Hepatic stellate cell (primary cell): ENCODE results near the gene PTGES2.
A peak's percentile ranks its signal among the peaks of the same experiment; 100 is the strongest.
"Not testable (repeated sequence)": the region's sequence is repeated elsewhere in the genome, so short reads cannot be mapped to it uniquely, and the experiment has no call there.

ENCODE experiments used
- DNase-seq: peaks from one replicate; pipeline ENCODE4 v3.0.0; 2011; ENCODE audit warnings: low spot score

PTGES2 gene

DNA sequence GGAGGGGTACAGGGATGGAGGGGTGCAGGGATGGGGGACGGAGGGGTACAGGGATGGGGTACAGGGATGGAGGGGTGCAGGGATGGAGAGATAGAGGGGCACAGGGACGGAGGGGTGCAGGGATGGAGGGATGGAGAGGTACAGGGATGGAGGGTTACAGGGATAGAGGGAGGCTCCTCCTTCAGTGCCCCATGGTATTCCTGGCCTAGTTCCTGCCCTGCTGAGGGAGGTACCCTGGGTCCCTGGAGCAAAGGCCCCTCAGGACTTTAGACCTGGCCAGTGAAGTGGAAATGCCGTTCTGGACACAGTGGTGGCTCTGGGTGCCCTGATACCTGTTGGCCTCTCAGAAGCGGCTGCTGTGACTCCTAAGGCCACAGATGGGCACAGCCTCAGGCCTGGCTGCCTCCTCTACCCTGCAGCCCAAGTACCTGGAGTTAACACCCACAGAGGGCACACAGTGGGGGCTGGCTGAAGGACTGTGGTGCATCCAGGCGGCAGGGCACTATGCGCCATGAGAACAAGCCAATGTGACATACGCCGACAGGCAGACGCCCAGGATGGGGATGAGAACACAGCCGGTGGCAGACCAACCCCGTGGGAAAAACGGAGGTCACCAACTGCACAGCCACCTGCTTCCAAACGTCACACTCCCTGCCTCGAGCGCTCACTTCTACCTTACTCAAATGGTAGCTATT is 8.4 kb downstream of the PTGES2 start:
- no peak for DNase-seq

DNA sequence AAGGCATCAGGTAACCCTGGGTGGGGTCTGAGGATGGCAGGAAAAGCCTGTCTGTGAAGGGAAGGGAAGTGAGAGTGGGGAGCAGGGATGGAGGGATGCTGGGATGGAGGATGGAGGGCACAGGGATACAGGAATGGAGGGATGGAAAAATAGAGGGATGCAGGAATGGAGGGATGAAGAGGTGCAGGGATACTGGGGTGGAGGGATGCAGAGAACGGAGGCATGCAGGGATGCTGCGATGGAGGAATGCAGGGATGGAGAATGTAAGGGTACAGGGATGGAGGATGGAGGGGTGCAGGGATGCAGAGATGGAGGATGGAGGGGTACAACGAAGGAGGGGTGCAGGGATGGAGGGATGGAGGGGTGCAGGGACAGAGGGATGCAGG is 9.1 kb downstream of the PTGES2 start:
- DNase-seq: no peak

DNA sequence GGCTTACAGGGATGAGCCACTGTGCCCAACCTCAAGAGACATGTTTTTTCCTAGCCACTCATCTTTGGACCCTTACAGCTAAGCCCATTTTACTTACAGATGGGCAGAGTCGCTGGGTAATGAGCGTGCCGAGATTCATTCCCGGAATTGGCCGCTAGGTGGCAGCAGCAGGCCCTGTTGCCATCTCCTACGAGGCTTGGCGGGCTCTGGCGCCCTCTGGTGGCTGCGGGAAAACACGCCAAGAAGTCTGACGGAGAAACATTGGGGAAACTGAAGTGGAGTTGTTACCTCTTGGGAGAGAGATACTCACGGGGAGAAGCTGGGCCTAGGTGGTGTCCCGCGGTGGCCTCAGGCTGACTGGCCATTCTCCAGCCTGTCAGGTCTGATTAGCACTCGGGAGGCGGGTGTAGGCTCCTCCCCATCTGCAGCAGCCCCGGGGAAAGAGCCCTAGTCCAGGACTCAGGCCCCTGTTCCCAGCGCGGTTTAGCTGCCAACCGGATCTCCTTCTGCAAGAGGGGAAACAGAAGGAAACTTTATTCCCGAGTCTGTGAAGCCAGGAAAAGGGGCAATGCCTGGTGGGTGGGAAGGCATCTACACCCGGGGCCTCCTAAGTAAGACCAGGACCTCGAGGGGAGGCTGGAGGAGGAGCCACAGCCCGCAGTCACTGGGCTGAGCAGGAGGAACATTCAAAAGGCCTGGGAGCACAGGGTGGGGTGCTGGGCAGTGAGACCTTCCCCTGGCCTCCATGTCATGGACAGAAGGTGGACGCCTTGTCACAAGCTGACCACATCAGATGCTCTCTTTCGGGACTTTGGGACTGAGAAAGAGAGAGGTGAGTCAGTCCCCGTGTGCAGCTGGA is 9.7 kb downstream of the PTGES2 start:
- peak; percentile 87 for DNase-seq

DNA sequence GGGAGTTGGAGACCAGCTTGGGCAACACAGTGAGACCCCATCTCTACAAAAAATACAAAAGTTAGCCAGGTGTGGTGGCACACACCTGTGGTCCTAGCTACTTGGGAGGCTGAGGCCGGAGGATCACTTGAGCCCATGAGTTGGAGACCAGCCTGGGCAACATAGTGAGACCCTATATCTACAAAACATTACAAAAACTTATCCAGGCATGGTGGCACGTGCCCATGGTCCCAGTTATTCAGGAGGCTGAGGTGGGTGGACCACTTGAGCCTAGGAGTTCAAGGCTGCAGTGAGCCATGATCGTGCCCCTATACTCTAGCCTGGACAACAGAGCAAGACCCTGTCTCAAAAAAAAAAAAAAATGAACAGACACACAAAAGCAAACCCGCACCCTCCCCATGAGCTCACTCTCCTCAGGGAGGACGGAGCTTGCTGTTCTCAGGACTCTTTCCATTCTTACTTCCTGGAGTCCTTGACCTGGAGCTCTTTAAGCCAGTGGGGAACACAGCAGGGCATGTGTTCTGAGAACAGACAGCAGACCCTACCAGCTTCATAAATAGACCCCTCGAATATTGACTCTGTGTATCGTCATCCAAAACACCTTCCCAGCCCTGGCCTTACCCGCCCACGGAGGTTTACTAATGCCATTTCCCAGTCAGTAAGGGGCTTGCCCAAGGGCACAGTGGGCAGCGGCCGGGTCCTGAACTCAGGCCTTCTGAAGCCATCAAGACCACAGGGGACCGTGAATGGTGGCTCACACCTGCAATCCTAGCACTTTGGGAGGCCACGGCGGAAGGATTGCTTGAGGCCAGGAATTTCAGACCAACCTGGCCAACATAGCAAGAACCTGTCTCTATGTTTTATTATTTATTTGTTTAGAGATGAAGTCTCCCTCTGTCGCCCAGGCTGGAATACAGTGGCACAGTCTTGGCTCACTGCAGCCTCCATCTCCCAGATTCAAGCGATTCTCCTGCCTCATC is 11.1 kb downstream of the PTGES2 start:
- no peak for DNase-seq

DNA sequence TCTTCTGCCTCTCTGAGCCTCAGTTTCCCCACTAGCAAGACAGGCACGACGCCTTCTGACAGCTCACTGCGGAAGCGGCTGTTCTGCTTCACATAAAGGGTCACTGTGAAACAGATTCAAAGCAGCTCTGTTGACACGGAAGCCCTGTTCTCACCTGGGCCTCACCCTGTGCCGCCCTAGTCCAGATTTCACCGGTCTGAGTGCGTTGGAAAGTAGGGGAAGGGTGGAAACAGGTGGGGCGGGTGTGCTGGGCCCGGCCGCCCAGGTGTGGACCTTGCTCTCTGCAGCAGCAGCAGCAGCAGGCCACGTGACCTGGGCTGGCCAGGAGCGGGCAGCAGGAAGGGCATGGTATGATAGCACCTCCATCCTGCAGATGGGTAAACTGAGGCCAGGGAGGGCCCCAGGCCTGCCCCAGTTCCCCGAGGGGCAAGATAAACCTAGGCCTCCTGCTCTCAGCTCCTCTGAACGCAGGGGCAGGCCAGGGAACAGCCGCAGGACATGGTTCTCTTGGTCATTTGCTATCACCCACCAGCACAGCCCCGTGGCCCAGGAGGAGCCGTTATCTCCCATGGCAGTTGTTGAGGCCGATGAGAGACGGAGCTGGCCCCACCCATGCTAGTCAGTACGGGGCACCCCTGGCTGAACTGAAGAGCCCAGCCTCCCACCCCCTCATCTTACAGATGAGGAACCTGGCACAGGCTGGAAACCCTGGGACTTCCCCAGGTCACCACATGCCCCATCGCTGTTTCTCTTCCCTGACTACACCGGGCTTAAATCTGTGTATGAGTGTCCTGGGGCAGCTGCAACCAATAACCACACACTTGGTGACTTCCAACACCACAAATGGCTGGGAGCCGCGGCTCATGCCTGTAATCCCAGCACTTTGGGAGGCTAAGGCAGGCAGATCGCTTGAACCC is 12.1 kb downstream of the PTGES2 start:
- no peak for DNase-seq

DNA sequence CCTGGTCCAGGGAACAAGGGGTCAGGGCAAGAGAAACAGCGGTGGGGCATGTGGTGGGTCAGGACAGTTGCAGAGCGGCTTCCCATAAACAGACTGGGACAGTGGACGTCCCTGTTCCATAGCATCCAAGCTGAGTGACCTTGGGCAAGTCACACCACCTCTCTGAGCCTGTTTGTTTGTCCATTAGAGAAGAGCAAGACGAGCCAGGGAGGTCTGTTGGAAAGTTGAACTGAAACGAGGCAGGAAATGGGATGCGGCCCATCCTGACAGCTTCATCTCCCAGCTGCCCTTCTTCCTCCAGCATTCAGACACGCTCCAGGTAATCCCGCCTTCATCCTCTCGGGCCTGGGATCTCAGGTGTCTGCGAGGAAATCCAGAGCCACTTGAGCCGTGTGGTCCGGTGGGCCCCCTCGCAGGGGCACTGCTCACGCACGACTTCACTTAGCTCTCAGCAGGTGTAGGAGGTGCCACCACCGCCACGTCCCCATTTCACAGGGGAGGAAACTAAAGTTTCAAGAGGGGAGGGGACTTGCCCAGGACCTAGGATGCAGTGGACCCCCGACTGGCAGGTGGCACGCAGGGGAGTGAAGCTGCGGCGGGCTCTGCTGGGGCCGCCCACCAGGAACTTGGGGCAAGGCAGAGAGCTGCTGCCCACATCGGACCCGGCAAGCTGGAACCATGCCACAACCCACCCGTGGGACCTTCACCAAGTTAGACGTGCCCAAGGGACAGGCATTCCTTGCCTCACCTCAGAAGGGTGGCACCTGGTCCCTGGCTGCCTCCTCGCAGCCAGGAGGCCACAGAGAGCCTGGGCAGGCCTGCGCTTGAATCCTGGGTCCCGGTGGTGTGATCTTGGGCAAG is 13.0 kb downstream of the PTGES2 start:
- DNase-seq: no peak

DNA sequence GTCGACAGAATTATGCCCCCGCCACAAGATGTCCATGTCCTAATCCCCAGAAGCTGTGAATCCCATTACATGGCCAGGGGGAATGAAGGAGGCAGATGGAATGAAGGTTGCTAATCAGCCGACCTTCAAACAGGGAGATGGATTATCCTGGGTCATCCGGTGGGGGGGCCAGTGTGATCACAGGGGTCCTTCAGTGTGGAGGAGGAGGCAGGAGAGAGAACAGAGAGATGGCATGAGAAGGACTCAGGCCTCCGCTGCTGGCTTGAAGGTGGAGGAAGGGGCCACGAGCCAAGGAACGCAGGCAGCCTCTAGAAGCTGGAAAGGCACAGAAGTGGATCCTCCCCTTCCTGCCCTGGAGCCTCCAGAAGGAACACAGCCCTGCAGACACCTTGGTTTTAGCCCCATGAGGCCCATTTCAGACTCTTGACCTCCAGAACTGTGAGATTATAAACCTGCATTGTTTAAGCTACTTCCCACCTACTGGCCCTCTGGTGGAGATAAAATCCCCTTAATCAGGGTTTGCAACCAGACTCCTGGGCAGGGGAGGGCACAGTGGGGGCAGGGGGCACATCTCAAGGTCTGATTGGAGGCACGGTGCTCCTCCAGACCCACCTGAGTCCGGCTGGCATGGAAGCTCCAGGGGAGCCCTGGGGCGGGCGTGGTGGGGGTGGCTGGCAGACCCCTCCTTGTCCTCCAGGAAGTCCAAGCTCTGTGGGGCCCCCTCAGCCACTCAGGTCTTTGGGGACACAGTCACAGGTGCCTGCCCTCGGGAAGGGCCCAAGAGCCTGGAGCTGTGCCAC is 13.8 kb downstream of the PTGES2 start:
- DNase-seq: no peak

DNA sequence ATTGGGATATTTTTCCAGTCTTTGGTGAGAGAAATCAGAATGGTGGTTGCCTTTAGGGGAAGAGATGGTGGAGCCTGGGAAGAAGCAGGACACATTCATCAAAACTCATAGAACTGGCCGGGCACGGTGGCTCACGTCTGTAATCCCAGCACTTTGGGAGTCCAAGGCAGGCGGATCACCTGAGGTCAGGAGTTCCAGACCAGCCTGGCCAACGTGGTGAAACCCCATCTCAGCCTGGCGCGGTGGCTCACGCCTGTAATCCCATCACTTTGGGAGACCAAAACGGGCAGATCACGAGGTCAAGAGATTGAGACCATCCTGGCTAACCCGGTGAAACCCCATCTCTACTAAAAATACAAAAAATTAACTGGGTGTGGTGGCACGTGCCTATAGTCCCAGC is 15.8 kb downstream of the PTGES2 start:
- not testable (repeated sequence) for DNase-seq

DNA sequence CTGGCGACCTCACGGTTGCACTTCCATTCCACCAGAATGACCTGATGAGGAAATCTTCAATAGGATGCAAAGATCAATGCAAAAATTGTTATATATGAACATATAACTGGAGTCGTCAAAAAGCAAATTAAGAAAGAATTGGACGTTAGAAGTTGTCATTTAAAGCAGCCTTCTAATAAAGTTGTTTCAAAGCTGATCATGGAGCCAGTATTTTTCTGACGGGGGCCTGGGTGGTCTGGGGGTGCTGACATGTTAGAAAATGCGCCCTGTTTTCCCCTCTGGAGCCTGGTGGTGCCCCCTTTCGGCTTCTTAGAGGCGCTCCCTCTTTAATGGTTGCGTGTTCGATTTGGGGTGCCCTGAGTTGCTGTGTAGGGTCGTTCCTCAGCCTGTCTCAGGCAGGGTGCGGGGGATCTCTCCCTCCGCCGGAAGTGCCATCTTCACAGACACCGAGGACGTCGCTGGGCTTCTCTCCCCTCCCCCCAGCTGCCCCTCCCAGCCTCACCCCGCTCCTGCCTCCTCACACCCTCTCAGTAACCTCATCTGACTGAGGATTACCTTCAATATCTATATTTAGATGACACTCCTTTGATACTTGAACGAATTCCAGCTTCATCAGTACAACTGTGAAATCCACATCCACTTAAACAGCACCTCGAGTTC is 18.3 kb downstream of the PTGES2 start:
- DNase-seq: no peak

DNA sequence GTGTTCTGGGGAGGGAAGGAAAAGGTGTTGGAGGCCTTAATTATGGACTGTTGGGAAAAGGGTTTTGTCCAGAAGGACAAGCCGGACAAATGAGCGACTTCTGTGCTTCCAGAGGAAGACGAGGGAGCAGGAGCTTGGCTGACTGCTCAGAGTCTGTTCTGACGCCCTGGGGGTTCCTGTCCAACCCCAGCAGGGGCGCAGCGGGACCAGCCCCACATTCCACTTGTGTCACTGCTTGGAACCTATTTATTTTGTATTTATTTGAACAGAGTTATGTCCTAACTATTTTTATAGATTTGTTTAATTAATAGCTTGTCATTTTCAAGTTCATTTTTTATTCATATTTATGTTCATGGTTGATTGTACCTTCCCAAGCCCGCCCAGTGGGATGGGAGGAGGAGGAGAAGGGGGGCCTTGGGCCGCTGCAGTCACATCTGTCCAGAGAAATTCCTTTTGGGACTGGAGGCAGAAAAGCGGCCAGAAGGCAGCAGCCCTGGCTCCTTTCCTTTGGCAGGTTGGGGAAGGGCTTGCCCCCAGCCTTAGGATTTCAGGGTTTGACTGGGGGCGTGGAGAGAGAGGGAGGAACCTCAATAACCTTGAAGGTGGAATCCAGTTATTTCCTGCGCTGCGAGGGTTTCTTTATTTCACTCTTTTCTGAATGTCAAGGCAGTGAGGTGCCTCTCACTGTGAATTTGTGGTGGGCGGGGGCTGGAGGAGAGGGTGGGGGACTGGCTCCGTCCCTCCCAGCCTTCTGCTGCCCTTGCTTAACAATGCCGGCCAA is 19.1 kb downstream of the PTGES2 start:
- no peak for DNase-seq

DNA sequence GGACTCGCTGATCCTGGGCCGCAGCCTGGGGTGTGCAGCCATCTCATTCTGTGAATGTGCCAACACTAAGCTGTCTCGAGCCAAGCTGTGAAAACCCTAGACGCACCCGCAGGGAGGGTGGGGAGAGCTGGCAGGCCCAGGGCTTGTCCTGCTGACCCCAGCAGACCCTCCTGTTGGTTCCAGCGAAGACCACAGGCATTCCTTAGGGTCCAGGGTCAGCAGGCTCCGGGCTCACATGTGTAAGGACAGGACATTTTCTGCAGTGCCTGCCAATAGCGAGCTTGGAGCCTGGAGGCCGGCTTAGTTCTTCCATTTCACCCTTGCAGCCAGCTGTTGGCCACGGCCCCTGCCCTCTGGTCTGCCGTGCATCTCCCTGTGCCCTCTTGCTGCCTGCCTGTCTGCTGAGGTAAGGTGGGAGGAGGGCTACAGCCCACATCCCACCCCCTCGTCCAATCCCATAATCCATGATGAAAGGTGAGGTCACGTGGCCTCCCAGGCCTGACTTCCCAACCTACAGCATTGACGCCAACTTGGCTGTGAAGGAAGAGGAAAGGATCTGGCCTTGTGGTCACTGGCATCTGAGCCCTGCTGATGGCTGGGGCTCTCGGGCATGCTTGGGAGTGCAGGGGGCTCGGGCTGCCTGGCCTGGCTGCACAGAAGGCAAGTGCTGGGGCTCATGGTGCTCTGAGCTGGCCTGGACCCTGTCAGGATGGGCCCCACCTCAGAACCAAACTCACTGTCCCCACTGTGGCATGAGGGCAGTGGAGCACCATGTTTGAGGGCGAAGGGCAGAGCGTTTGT is 19.9 kb downstream of the PTGES2 start:
- DNase-seq: no peak

DNA sequence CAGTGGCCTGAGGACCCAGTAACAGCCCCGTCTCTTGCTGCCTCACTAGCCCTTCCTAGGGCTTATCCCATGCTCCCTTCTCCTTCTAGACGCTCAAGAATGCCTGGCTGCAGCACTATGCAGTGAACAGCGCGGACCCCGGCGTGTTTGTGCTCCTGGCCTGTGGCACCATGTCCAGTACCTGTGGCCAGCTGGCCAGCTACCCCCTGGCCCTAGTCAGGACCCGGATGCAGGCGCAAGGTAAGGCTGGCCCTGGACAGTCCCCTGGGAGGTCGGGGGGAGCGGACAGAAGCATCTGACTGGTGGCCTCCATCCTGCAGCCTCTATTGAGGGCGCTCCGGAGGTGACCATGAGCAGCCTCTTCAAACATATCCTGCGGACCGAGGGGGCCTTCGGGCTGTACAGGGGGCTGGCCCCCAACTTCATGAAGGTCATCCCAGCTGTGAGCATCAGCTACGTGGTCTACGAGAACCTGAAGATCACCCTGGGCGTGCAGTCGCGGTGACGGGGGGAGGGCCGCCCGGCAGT is 20.5 kb downstream of the PTGES2 start:
- DNase-seq: no peak

DNA sequence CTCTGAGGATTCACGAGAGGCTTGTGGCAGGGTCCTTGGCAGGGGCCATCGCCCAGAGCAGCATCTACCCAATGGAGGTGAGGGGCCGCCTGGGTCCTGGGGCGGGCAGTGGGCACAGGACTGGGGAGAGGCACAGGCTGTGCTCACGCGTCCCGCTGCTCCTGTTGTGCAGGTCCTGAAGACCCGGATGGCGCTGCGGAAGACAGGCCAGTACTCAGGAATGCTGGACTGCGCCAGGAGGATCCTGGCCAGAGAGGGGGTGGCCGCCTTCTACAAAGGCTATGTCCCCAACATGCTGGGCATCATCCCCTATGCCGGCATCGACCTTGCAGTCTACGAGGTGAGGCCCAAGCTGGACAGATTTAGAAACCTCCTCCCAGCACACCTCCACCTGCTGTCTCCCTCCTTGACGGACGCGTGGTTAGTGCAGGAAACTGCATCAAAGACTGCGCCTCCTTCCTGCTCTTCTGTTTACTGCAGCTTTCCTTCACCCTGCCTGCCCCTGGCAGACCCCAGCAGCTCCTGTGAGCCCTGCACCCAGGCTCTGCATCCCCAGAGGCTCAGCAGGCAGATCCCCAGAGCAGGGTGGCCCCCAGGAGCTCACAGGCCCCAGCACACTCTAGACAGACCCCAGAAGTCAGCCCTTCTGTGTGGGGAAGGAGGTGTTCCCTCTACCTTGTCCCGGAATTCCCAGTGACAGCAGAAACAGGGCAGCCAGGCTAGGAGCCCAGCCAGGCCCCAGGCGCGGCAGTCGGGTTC is 21.2 kb downstream of the PTGES2 start:
- DNase-seq: no peak

DNA sequence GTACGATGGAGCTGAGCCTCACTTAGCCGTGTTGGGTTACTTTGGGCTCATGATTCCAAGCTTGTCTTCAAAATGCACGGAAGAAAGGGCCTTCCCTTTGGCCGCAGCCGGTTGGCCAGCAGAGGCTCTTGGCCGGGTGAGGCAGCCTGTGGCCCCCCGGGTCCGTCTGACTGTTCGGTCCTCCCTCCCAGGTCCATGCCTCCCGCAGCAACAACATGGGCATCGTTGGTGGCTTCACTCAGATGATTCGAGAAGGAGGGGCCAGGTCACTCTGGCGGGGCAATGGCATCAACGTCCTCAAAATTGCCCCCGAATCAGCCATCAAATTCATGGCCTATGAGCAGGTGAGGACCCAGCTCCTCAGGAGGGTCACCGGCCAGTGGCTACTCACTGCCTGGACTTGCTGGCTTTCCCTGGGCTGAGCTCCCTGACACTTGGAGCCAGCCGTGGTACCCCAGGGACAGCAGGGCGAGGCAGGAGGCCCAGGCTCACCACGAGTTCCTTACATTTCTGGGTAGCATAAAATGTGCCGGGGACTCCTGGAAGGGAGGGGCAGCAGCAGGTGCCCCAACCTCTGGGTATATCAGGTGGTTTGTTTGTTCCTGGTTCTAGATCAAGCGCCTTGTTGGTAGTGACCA is 21.9 kb downstream of the PTGES2 start:
- no peak for DNase-seq

DNA sequence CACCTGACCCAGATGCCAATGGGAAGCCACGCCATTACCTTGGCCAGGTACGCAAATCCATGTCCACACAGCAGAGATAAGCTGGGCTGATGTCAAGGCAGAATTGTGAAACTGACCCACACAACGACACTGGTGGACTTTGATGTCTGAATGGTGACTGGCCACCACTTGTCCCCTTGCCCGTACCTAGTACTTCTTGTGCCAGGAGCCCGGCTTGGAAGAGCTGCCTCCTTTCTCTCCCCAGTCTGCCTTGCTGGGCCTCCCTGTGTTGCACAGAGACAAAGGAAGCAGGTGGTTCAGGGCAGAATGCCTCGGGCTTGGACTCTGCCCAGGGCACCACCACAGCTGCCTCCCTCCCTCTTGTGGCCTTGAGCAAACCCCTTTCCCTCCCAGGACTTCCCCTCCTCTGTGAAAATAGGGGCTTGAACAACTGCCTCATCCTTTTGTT is 23.3 kb downstream of the PTGES2 start:
- DNase-seq: no peak

DNA sequence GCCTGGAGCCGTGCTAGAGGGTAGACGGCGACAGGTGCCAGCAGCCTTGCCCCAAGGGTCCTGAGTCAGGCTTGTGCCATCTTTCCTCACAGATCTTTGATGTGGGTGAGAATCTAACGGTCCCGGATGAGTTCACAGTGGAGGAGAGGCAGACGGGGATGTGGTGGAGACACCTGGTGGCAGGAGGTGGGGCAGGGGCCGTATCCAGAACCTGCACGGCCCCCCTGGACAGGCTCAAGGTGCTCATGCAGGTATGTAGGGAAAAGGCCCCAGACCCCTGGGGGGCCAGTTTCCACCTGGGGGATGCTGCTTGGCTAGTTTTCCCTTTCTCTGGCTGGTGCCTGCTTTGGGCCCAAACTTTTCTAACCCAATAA is 24.0 kb downstream of the PTGES2 start:
- DNase-seq: no peak
